T-cell (primary cell): Measurements from ENCODE around the gene TMED7. TPM values are rescaled to one million over a fixed set of nuclear protein-coding genes. Genes with fewer than 3 reads are reported as not detected.

Experiments used
- ATAC-seq, 4 experiments: fragments of 200-7000 bp in 3 of 4; fragments of 150-1000 bp in 1 of 4; cut with Tn5 transposase; replicated peaks in 1 of 4; 1 replicate in 3 of 4; 2 replicates in 1 of 4; pipeline ENCODE4 v1.10.0; 2021; ENCODE audit warnings: moderate library complexity in 3 of 4, mild to moderate bottlenecking in 2 of 4, moderate number of reproducible peaks in 1 of 4
- CTCF ChIA-PET, 2 donors: fragments of 300-600 bp; sonication (Branson Sonifier 250); formaldehyde crosslinking; loops; one replicate each; lab custom pipeline; 2022; ENCODE audit warnings: antibody characterized with exemption in 2 of 2; lab: Charles Lee
- POLR2A ChIA-PET, 2 donors: fragments of 300-600 bp; sonication (Branson Sonifier 250); formaldehyde crosslinking; loops; one replicate each; lab custom pipeline; 2022; ENCODE audit warnings: antibody characterized with exemption in 2 of 2; lab: Charles Lee
- DNase-seq, 35 experiments: peaks; one replicate each; pipeline versions ENCODE4 v3.0.0 to v3.0.0-alpha.2; 2013 to 2023
- H3K27ac ChIP-seq: one replicate; pipeline ENCODE4 v1.5.1; 2013; ENCODE audit warnings: low read length
- H3K27me3 ChIP-seq, 2 experiments: replicated peaks in 1 of 2; 1 replicate in 1 of 2; 2 replicates in 1 of 2; pipeline versions ENCODE4 v1.6.1 to v1.7.0; 2013; ENCODE audit warnings: low read length in 1 of 2, mixed read lengths in 1 of 2; ENCODE audit not compliant: control insufficient read depth in 2 of 2, insufficient read depth in 2 of 2; ENCODE audit errors: extremely low read depth in 1 of 2
- H3K36me3 ChIP-seq, 2 donors: 1 replicate in 1 of 2; 2 replicates in 1 of 2; pipeline versions ENCODE4 v1.6.1 to v1.7.0; 2013; ENCODE audit warnings: low read length in 1 of 2; ENCODE audit not compliant: control insufficient read depth in 2 of 2, insufficient read depth in 1 of 2; ENCODE audit errors: extremely low read depth in 1 of 2
- H3K4me1 ChIP-seq, 2 experiments: 1 replicate in 1 of 2; 2 replicates in 1 of 2; pipeline versions ENCODE4 v1.6.1 to v1.7.0; 2013; ENCODE audit warnings: low read length in 2 of 2, mixed read lengths in 1 of 2; ENCODE audit not compliant: insufficient read depth in 2 of 2, control insufficient read depth in 1 of 2; ENCODE audit errors: extremely low read depth in 1 of 2
- H3K4me3 ChIP-seq, 2 donors: 1 replicate in 1 of 2; 2 replicates in 1 of 2; pipeline versions ENCODE4 v1.5.1 to v1.7.0; 2013; ENCODE audit warnings: mild to moderate bottlenecking in 2 of 2, low read length in 1 of 2, moderate library complexity in 1 of 2; ENCODE audit not compliant: control insufficient read depth in 1 of 2; ENCODE audit errors: extremely low read depth in 1 of 2
- H3K9me3 ChIP-seq: 2 replicates; pipeline ENCODE4 v1.7.0; 2013
- H3K27ac Mint-ChIP-seq, 2 donors: one replicate each; pipeline ENCODE4 v1.8.0; 2020 to 2021; ENCODE audit warnings: mild to moderate bottlenecking in 2 of 2, mixed read lengths in 2 of 2
- H3K27me3 Mint-ChIP-seq, 2 donors: one replicate each; pipeline ENCODE4 v1.8.0; 2021 to 2022; ENCODE audit warnings: mixed read lengths in 2 of 2
- H3K36me3 Mint-ChIP-seq: one replicate; pipeline ENCODE4 v1.8.0; 2021; ENCODE audit warnings: mixed read lengths
- H3K4me1 Mint-ChIP-seq, 3 donors: one replicate each; pipeline ENCODE4 v1.8.0; 2020 to 2022; ENCODE audit warnings: mixed read lengths in 3 of 3, mild to moderate bottlenecking in 1 of 3
- H3K4me3 Mint-ChIP-seq, 3 donors: one replicate each; pipeline ENCODE4 v1.8.0; 2020 to 2022; ENCODE audit warnings: mild to moderate bottlenecking in 3 of 3, mixed read lengths in 3 of 3, moderate library complexity in 3 of 3
- H3K9me3 Mint-ChIP-seq, 3 donors: one replicate each; pipeline ENCODE4 v1.8.0; 2020 to 2022; ENCODE audit warnings: mixed read lengths in 3 of 3
- WGBS: methylation state at CpG from one replicate; pipeline ENCODE4 v1.1.5; 2013; ENCODE audit warnings: missing lambda C conversion rate; ENCODE audit not compliant: insufficient coverage; 5-methylcytosine and 5-hydroxymethylcytosine counted together
- total RNA-seq, 35 experiments: library from RNA in 6 of 35; stranded (reverse) in 6 of 35; fragments of 120-200 nt in 1 of 35; gene quantifications; one replicate each; pipeline versions ENCODE4 v1.2.1 to v1.2.4 and lab custom pipeline; 2013 to 2026

Gene TMED7
- total RNA-seq, 5 donors from 2014 or later (not counting 1 experiment from before 2014, with no cell fraction given) = 43.2 to 58.0 (median 57.7) TPM

DNA sequence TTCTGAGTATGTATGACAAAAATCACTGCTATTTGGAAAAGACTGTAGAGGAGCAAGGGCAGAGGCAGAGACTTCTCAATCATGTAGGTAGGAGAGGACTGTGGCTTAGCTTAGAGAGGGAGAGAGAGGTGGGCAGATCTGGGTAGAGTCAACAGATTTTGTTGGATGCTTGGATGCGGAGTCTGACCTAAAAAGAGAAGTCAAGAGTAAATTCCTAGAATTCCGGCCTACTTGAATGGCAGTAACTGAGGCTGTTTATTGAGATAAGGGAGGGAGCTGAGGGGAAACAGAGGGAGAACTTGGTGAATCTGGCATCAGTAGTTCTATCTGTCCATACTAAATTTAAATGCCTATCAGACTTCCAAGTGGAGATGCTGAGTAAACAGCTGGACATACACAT lies 25.9 kb downstream of the TMED7 start:
- peak overlapping the region; percentile 10 to 43 (median 13) for H3K4me3 Mint-ChIP-seq
- no peaks in the 10 kb centered on the region for H3K27me3 Mint-ChIP-seq
- WGBS = 100% methylated on average over 2 of the region's 2 CpGs
- H3K4me3 ChIP-seq = no peak overlapping the region
- no peaks in the 10 kb centered on the region for H3K9me3 ChIP-seq
- no peak overlapping the region for H3K27ac ChIP-seq
- H3K4me1 ChIP-seq = peaks cover 9 to 11% of the 10 kb centered on the region in 2 experiments
- DNase-seq (no peak), ATAC-seq (no peak)
- no peaks in the 10 kb centered on the region for H3K27me3 ChIP-seq
- no peaks in the 10 kb centered on the region for H3K9me3 Mint-ChIP-seq
- peaks cover 2% of the 10 kb centered on the region for H3K36me3 Mint-ChIP-seq
- CTCF ChIA-PET = interaction anchor here in 1 of 2 donors (0.5 kb wide), 1 partner anchor 513 kb away, joined by 3 read pairs; no protein-coding TSS in a partner anchor
- no peaks in the 10 kb centered on the region for H3K36me3 ChIP-seq
- peak overlapping the region in 1 of 2 donors; percentile 30 for H3K27ac Mint-ChIP-seq
- H3K4me1 Mint-ChIP-seq = peaks cover 18 to 29% (median 24%) of the 10 kb centered on the region in 3 donors
- POLR2A ChIA-PET = no interaction called here

DNA sequence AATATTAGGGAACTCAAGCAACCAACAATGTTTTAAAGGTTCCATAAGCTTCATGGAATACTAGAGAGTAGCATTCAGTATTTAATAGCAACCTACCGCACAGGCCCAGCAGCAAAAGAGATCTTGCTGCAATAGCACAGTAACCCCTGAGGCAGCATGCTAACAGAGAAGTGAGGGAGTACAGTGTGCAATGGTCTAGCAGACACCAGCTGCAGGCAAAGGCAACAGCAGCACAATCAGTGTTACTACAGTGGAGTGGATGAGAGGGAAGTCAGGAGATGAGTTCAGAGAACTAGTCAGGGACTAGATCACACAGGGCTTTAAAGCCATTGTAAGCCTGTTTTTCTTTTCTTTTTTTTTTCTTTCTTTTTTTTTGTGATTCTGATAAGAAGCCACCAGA lies 26.3 kb downstream of the TMED7 start:
- Histone ChIP-seq H3K4me3 (no peak overlapping the region), H3K27me3 (no peaks in the 10 kb centered on the region), H3K4me1 (peaks cover 9 to 11% of the 10 kb centered on the region in 2 experiments), H3K36me3 (no peaks in the 10 kb centered on the region), H3K9me3 (no peaks in the 10 kb centered on the region), H3K27ac (no peak overlapping the region)
- Mint-ChIP-seq H3K27ac (no peak overlapping the region), H3K4me3 (peak overlapping the region in 1 of 3 donors; percentile 10), H3K36me3 (peaks cover 2% of the 10 kb centered on the region), H3K9me3 (no peaks in the 10 kb centered on the region), H3K4me1 (peaks cover 18 to 29% (median 24%) of the 10 kb centered on the region in 3 donors), H3K27me3 (no peaks in the 10 kb centered on the region)
- ChIA-PET CTCF (interaction anchor here in 1 of 2 donors (0.5 kb wide), 1 partner anchor 513 kb away, joined by 3 read pairs; no protein-coding TSS in a partner anchor), POLR2A (no interaction called here)
- no peak for ATAC-seq
- peak in 1 of 35 experiments; percentile 12 for DNase-seq
- WGBS = 100% methylated on average over 1 of the region's 1 CpG

DNA sequence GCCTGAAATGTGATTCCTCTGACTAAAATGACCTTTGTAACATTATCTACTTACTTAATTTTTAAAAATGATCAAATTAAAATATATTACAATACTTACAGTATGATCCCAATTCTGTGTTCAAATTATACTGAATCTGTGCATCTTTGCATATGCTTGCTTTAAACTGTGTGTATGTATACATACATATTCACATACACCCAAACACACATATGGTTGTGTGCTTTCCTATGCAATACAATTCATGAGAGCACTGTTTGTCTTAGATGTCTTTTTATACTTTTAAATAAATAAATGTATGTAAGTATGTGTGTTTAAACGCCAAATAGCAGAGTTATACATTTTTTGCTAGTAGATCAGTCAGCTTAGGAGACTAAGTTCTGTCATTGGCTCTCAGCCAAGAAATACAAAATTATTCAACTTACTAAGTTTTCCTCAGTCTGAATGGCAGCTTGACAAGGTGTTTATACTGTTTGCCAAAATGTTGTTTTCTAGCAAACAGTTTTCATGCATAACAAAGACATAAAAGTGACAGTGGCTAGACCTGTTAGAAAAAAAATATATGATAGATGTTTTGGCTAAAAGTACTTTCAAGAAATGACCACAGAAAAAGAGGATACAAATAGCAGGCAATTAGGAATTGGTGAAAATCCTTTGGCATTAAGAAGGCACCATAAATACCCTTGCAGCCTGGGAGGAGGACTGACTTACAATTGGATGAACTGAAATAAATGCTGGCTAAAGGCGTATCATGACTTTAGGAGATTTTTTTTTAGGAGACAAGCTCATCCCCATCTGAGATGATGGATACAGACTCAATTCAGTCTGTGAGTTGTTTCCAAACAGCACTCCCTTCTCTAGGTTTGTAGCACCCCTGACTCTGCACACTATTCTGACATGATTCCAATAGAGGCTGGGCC lies 31.4 kb downstream of the TMED7 start:
- Histone ChIP-seq H3K4me3 (no peak overlapping the region), H3K27me3 (no peaks in the 10 kb centered on the region), H3K36me3 (no peaks in the 10 kb centered on the region), H3K9me3 (no peaks in the 10 kb centered on the region), H3K27ac (no peak overlapping the region), H3K4me1 (no peaks in the 10 kb centered on the region)
- ATAC-seq (no peak), DNase-seq (no peak)
- H3K4me3 Mint-ChIP-seq = no peak overlapping the region
- peaks cover 0 to 2% (median under 1%) of the 10 kb centered on the region in 3 donors for H3K4me1 Mint-ChIP-seq
- no peaks in the 10 kb centered on the region for H3K27me3 Mint-ChIP-seq
- no peaks in the 10 kb centered on the region for H3K36me3 Mint-ChIP-seq
- no peaks in the 10 kb centered on the region for H3K9me3 Mint-ChIP-seq
- CTCF ChIA-PET = interaction anchor here in 1 of 2 donors (0.5 to 0.6 kb wide), 2 partner anchors 20 to 493 kb away, joined by 3 to 4 read pairs; no protein-coding TSS in a partner anchor
- no CpG with 5 or more reads among the region's 2 CpGs for WGBS
- POLR2A ChIA-PET = no interaction called here
- no peak overlapping the region for H3K27ac Mint-ChIP-seq

DNA sequence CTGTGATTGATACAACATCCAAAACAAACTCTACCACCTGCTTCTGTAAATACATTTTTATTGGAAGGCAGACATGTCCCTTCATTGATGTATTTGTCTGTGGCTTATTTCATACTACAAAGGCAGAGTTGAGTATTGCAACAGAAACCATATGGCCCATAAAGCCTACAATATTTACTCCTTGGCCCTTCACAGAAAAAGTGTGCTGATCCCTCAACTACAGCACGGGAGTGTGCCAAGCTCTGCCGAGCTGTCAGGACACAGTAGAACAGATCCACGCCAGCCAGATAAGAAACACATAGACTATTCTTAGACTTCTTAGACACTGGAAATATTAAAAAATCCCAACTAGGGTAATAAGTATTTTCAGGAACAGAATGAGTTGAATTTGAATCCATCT lies 36.8 kb downstream of the TMED7 start:
- WGBS = no CpG with 5 or more reads among the region's 3 CpGs
- H3K27ac ChIP-seq = no peak overlapping the region
- no peaks in the 10 kb centered on the region for H3K36me3 ChIP-seq
- Mint-ChIP-seq H3K4me3 (no peak overlapping the region), H3K36me3 (no peaks in the 10 kb centered on the region), H3K27ac (no peak overlapping the region), H3K4me1 (no peaks in the 10 kb centered on the region), H3K27me3 (no peaks in the 10 kb centered on the region), H3K9me3 (no peaks in the 10 kb centered on the region)
- no peaks in the 10 kb centered on the region for H3K9me3 ChIP-seq
- DNase-seq (no peak), ATAC-seq (no peak)
- no peaks in the 10 kb centered on the region for H3K4me1 ChIP-seq
- CTCF ChIA-PET = interaction anchor here in 1 of 2 donors (1.0 to 2.2 kb wide), 4 partner anchors 15 to 280 kb away, joined by 3 to 9 read pairs (median 4); no protein-coding TSS in a partner anchor
- POLR2A ChIA-PET = no interaction called here
- H3K27me3 ChIP-seq = no peaks in the 10 kb centered on the region
- no peak overlapping the region for H3K4me3 ChIP-seq

DNA sequence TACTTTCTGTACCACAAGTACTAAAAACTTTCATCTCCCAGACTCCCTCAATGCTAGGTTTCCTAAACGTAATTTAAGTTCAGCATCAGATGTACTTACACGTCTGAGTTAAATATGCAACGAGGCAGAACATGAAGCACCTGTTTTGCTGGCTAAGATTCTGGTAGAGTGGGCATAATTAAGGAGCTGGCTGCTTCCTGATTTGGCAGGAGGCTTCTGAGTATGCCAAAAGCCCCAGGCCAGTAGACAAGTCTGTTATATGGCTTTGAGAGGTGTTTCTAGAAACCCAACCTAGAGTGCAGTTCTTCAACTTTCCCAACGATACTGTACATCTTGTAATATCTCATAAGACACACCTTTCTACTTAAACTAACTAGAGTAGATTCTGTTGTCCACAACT lies 37.2 kb downstream of the TMED7 start:
- H3K9me3 ChIP-seq = no peaks in the 10 kb centered on the region
- no peaks in the 10 kb centered on the region for H3K4me1 ChIP-seq
- DNase-seq (no peak), ATAC-seq (no peak)
- WGBS = 100% methylated on average over 2 of the region's 4 CpGs
- no peaks in the 10 kb centered on the region for H3K27me3 ChIP-seq
- no peaks in the 10 kb centered on the region for H3K36me3 ChIP-seq
- no peak overlapping the region for H3K27ac ChIP-seq
- no peak overlapping the region for H3K4me3 Mint-ChIP-seq
- no peak overlapping the region for H3K27ac Mint-ChIP-seq
- no peaks in the 10 kb centered on the region for H3K9me3 Mint-ChIP-seq
- no peaks in the 10 kb centered on the region for H3K4me1 Mint-ChIP-seq
- ChIA-PET POLR2A (no interaction called here), CTCF (interaction anchor here (0.6 to 2.2 kb wide), 4 partner anchors 14 to 291 kb away, joined by 4 to 15 read pairs (median 7); no protein-coding TSS in a partner anchor)
- no peak overlapping the region for H3K4me3 ChIP-seq
- no peaks in the 10 kb centered on the region for H3K36me3 Mint-ChIP-seq
- H3K27me3 Mint-ChIP-seq = no peaks in the 10 kb centered on the region

DNA sequence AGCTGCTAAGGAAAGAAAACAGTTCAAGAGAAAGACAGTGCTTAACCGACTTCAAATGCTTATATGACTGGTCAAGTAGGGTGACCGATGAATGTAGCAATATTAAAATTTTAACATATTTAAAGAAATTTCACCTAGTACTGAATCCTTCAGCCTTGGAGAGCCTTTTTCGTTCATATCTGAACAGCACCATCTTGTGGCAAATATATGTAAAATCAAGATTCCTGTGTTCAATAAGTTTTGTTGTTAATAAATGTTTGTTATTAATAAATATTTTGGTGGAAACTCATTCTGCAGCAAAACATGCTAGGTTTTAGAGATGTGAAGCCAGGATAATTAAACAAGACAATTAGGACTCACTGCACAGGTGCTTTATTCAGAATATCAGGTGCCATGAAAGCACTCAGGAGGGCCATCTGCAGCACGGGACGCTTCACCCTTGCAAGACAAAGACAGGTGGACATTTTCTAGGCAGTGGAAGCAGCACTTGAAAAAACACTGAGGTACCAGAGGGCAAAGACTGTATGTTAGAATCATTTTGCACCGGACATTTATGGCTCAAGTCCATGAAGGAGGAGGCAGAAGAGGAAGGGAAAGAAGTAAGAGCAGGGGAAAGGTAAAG lies 39.2 kb downstream of the TMED7 start:
- no peaks in the 10 kb centered on the region for H3K36me3 Mint-ChIP-seq
- Histone ChIP-seq H3K9me3 (no peaks in the 10 kb centered on the region), H3K36me3 (no peaks in the 10 kb centered on the region), H3K4me3 (no peak overlapping the region), H3K27ac (no peak overlapping the region), H3K27me3 (no peaks in the 10 kb centered on the region), H3K4me1 (no peaks in the 10 kb centered on the region)
- no peak overlapping the region for H3K4me3 Mint-ChIP-seq
- H3K9me3 Mint-ChIP-seq = no peaks in the 10 kb centered on the region
- peak in 1 of 35 experiments; percentile 47 for DNase-seq
- ChIA-PET CTCF (interaction anchor here (0.7 to 2.2 kb wide), 5 partner anchors 9 to 277 kb away, joined by 3 to 15 read pairs (median 4); no protein-coding TSS in a partner anchor), POLR2A (no interaction called here)
- H3K4me1 Mint-ChIP-seq = no peaks in the 10 kb centered on the region
- WGBS = 94% methylated on average over 3 of the region's 6 CpGs
- H3K27ac Mint-ChIP-seq = no peak overlapping the region
- ATAC-seq = no peak
- no peaks in the 10 kb centered on the region for H3K27me3 Mint-ChIP-seq
